ENCODE measurements around the gene EPN2.

EPN2 gene

DNA sequence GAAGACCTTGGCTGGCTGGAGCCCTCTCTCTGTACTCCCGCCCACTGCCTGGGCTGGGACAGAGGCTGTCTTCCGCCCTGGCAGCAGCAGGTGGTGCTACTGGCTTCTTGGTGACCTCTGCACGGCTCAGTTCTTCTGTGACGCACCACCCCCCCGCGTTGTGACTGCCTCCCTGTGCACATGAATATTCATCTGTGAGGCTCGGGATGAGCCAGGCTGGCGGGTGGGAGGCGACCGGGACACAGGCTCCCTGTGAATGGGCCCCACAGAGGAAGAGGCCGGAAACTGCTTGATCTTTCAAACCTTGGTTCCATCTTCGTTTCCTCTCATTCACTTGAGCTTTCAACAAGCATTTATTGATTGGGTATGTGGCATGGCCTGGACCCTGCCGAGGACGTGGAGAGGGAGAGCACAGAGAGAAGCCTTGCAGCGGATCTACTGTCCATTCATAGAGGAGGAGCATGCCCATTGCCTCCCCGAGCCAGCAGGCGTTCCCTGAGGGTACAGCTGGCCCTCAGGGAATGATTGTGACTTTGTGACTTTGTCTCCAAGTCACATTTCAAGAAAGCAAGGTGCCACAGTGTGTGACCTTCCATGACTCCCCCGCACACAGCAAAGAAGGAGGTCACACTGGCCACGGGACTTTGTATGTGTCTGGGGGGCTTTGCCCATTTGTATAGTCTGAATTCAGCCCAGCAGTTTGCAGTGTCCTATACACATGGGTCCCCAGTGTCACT is 80.4 kb downstream of the EPN2 start:
- peak overlapping the region; percentile 28; the same call in 1 of the 2 replicates for H3K4me3 ChIP-seq (ENCODE audit: low read length)
- H3K27ac ChIP-seq (ENCODE audit: low read length) = peak overlapping the region; percentile 37
- H3K9ac ChIP-seq (ENCODE audit: low read depth, low read length) = no peak overlapping the region; the same call in 1 of the 2 replicates

DNA sequence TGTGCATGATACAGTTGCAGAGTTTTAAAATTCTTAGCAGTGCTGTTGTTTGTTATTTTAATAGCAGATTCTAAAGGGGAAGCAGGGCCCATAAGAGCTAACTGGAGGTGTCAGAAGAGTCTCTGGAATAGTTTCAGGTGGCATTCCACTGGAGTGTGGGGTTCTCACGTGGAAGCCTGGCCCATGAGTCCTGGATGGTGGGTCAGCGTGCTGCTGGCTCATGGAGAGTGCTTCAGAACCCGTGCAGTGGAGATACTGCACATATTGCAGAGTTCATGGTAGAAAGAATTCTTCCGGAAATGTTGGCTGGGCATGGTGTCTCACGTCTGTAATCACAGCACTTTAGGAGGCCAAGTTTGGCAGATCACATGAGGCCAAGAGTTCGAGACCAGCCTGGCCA is 81.4 kb downstream of the EPN2 start:
- no peak overlapping the region for H3K27ac ChIP-seq (ENCODE audit: low read length)
- H3K4me1 ChIP-seq (ENCODE audit: insufficient read depth, low read length) = peaks cover 15% of the 10 kb centered on the region
- no peak overlapping the region for H3K9ac ChIP-seq (ENCODE audit: low read depth, low read length)
- no peaks in the 10 kb centered on the region for H3K9me3 ChIP-seq (ENCODE audit: insufficient read depth, low read depth, low read length)
- peaks cover 23% of the 10 kb centered on the region for H3K36me3 ChIP-seq (ENCODE audit: insufficient read depth, low read depth, low read length)
- no peaks in the 10 kb centered on the region for H3K27me3 ChIP-seq (ENCODE audit: insufficient read depth, low read length)
- H3K4me3 ChIP-seq (ENCODE audit: low read length) = no peak overlapping the region

More for the DNA sequence above, 80.4 kb downstream of the EPN2 start:
- H3K4me1 ChIP-seq (ENCODE audit: insufficient read depth, low read length) = peaks cover 15% of the 10 kb centered on the region
- H3K36me3 ChIP-seq (ENCODE audit: insufficient read depth, low read depth, low read length) = peaks cover 28% of the 10 kb centered on the region
- H3K9me3 ChIP-seq (ENCODE audit: insufficient read depth, low read depth, low read length) = no peaks in the 10 kb centered on the region
- no peaks in the 10 kb centered on the region for H3K27me3 ChIP-seq (ENCODE audit: insufficient read depth, low read length)

DNA sequence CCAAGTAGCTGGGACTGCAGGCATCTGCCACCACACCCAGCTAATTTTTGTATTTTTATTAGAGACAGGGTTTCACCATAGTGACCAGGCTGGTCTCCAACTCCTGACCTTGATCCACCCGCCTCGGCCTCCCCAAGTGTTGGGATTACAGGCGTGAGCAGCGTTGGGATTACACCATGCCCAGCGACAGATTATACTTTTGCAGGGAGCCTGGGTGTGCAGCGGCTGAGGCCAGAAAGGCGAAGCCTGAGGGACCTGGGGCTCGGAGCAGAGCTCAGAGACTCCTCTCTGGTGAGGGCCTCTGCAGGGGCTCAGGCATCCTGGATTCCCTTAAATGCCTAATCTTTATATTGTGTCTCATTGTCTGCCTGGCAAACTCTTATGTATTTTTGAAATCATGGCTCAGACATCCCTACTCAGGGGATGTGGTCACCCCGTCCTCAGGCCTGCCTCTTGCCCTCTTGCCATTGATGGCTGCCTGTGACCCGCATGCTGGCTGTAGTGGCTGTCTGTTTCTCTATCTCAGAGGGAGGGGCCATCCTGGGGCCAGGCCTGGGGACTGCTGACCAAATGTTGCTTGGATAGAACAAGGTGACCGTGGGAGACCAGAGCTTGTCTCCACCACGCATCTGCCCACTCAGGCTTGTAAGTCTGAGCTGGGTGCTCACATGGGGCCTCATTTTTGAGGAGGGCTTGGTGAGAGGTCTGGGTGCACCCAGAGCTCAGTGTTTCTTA is 82.8 kb downstream of the EPN2 start:
- Histone ChIP-seq H3K27me3 (ENCODE audit: insufficient read depth, low read length) (no peaks in the 10 kb centered on the region), H3K27ac (ENCODE audit: low read length) (no peak overlapping the region), H3K9ac (ENCODE audit: low read depth, low read length) (no peak overlapping the region), H3K4me1 (ENCODE audit: insufficient read depth, low read length) (peaks cover 15% of the 10 kb centered on the region), H3K36me3 (ENCODE audit: insufficient read depth, low read depth, low read length) (peaks cover 19% of the 10 kb centered on the region), H3K4me3 (ENCODE audit: low read length) (no peak overlapping the region), H3K9me3 (ENCODE audit: insufficient read depth, low read depth, low read length) (peaks cover 2% of the 10 kb centered on the region; the same call in 1 of the 2 replicates)

DNA sequence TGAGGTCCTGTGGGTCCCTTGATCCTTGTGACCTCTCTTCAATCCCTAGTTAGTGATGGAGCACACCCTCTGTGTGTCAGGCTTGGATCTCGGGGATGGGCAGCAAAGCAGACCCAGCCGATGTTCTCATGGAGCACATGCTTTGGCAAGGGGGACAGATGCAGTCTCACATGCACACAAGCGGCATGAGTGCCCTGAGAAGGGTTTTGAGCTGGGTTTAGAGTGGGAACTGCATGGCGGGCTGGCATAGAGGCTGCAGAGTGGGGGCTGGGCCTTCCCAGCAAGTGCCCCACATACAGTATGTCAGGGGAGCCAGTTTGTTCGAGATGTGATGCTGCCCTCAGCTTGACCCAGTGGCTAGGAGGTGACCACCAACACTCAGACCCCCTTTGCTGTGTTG is 83.7 kb downstream of the EPN2 start:
- peaks cover 15% of the 10 kb centered on the region for H3K4me1 ChIP-seq (ENCODE audit: insufficient read depth, low read length)
- peaks cover 9% of the 10 kb centered on the region for H3K9me3 ChIP-seq (ENCODE audit: insufficient read depth, low read depth, low read length)
- no peak overlapping the region for H3K27ac ChIP-seq (ENCODE audit: low read length)
- no peak overlapping the region for H3K9ac ChIP-seq (ENCODE audit: low read depth, low read length)
- no peaks in the 10 kb centered on the region for H3K27me3 ChIP-seq (ENCODE audit: insufficient read depth, low read length)
- no peak overlapping the region for H3K4me3 ChIP-seq (ENCODE audit: low read length)
- H3K36me3 ChIP-seq (ENCODE audit: insufficient read depth, low read depth, low read length) = peaks cover 16% of the 10 kb centered on the region

DNA sequence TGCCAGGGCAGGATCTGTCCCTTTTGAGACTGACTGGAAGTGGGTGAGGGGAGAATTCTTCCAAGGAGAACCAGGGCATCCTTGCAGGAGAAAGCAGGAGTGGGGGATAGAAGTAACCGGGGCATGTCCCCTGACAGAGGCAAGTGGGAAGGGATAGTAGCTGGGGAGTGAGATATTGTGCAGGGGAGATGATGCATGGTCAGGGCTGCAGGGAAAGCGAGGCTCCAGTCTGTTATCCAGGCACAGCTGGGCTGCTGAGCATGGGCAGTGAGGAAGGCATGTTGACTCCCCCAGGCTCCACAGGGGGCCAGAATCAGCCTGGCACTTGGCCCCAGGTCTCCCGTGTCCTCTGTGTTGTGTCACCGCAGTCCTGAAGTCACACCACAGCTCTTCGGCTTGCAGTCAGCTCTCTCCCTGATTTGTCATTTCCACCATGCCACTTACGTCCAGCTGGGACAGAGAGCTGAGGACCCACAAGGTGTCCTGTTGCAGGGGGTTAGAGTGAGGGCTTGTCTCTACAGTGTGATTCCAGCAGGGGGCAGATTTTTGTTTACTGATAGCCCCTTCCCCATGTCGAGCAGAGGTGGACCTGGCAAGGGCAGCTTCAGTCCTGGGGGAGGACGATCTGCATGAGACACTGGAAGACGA is 84.4 kb downstream of the EPN2 start:
- no peak overlapping the region for H3K9ac ChIP-seq (ENCODE audit: low read depth, low read length)
- peaks cover 12% of the 10 kb centered on the region for H3K9me3 ChIP-seq (ENCODE audit: insufficient read depth, low read depth, low read length)
- peaks cover 16% of the 10 kb centered on the region for H3K36me3 ChIP-seq (ENCODE audit: insufficient read depth, low read depth, low read length)
- H3K27me3 ChIP-seq (ENCODE audit: insufficient read depth, low read length) = no peaks in the 10 kb centered on the region
- H3K27ac ChIP-seq (ENCODE audit: low read length) = no peak overlapping the region
- no peak overlapping the region for H3K4me3 ChIP-seq (ENCODE audit: low read length)
- H3K4me1 ChIP-seq (ENCODE audit: insufficient read depth, low read length) = peaks cover 10% of the 10 kb centered on the region

DNA sequence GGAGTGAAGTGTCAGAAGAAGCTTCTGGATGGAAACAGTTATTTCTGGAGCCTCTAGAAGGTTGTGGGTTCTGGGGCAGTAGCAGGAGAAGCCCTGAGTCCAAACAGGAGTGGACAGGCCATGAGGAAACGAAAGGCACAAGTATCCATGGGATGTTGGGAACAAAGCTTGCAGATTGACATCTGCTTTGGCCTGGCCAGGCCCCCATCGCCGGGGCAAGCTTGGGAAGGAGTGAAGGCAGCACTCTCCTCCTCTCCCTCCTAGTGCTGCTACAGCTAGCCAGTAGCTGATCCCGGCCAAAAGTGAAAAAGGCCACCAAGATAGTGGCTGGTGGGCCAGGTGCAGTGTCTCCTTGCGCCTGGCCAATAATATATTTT is 85.0 kb downstream of the EPN2 start:
- Histone ChIP-seq H3K27ac (ENCODE audit: low read length) (no peak overlapping the region), H3K4me1 (ENCODE audit: insufficient read depth, low read length) (peaks cover 4% of the 10 kb centered on the region), H3K4me3 (ENCODE audit: low read length) (no peak overlapping the region), H3K27me3 (ENCODE audit: insufficient read depth, low read length) (no peaks in the 10 kb centered on the region), H3K9me3 (ENCODE audit: insufficient read depth, low read depth, low read length) (peaks cover 12% of the 10 kb centered on the region), H3K36me3 (ENCODE audit: insufficient read depth, low read depth, low read length) (peaks cover 16% of the 10 kb centered on the region), H3K9ac (ENCODE audit: low read depth, low read length) (no peak overlapping the region)

DNA sequence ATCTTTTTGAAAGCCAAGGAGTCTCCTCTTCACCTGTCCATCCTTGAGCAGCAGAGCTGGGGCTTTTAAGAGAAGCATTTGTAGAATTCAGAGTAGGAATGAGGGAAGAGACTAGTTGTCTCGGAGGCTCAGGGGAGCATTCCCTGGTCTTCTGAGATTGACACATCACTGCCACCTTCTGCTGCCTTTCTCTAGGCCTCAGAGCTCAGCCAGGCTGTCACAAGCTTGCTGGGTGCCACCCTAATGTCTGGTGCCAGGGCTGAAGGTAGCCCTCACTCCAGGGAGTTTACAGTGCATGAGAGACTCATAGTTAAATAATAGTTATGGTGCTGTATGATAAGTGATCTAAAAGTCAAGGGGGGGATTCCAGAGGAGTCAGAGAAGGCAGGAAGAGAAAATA is 85.7 kb downstream of the EPN2 start:
- no peaks in the 10 kb centered on the region; the same call in 1 of the 2 replicates for H3K4me1 ChIP-seq (ENCODE audit: insufficient read depth, low read length)
- no peak overlapping the region for H3K4me3 ChIP-seq (ENCODE audit: low read length)
- H3K27me3 ChIP-seq (ENCODE audit: insufficient read depth, low read length) = no peaks in the 10 kb centered on the region
- H3K36me3 ChIP-seq (ENCODE audit: insufficient read depth, low read depth, low read length) = peaks cover 16% of the 10 kb centered on the region
- peaks cover 12% of the 10 kb centered on the region for H3K9me3 ChIP-seq (ENCODE audit: insufficient read depth, low read depth, low read length)
- H3K9ac ChIP-seq (ENCODE audit: low read depth, low read length) = no peak overlapping the region
- no peak overlapping the region for H3K27ac ChIP-seq (ENCODE audit: low read length)

DNA sequence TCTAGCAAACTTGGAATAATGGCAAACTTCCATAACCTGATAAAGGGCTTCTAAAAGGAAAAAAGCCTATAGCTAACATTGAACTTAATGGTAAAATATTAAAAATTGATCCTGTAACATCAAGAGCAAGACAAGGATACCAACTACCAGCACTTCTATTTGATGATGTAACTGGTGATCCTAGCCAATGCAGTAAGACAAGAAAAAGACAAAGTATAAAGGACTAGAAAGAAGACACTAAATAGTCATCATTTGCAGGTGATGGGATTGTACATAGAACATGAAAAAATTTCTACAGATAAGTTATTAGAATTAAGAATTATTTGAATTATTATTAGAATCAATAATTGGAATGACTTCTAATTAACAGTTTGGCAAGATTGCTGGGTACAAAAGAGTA is 88.4 kb downstream of the EPN2 start:
- Histone ChIP-seq H3K4me3 (ENCODE audit: low read length) (no peak overlapping the region), H3K27ac (ENCODE audit: low read length) (no peak overlapping the region)

DNA sequence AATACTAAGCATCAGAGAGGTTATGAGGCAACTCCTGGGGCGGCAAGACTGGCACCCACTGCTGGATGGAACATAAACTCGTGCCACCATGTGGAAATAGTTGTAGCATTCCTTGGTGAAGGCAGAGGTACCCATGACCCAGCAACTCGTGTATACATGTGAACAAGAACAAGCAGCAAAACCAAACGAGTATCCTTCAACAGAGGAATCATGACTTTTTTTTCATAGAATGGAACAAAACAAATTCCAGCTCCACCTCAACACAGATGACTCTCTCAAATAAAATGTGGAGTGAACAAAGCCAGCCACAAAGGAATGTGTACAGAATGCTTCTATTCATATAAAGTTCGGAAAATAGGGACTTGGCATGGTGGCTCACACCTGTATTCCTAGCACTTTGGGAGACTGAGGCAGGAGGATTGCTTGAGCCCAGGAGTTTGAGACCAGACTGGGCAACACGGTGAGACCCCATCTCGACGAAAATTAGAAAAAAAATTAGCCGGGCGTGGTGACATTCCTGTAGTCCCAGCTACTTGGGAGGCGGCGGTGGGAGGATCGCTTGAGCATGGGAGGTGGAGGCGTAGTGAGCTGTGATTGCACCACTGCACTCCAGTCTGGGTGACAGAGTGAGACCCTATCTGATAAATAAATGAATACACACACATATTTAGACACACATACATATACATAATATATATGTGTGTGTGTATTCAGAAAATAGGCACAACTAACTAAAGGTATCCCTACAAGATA is 90.0 kb downstream of the EPN2 start:
- H3K4me3 ChIP-seq (ENCODE audit: low read length) = no peak overlapping the region

More for the DNA sequence above, 88.4 kb downstream of the EPN2 start:
- H3K9ac ChIP-seq (ENCODE audit: low read depth, low read length) = no peak overlapping the region
- peaks cover 12% of the 10 kb centered on the region for H3K9me3 ChIP-seq (ENCODE audit: insufficient read depth, low read depth, low read length)
- H3K36me3 ChIP-seq (ENCODE audit: insufficient read depth, low read depth, low read length) = peaks cover 16% of the 10 kb centered on the region
- no peaks in the 10 kb centered on the region; the same call in 1 of the 2 replicates for H3K4me1 ChIP-seq (ENCODE audit: insufficient read depth, low read length)
- H3K27me3 ChIP-seq (ENCODE audit: insufficient read depth, low read length) = no peaks in the 10 kb centered on the region

DNA sequence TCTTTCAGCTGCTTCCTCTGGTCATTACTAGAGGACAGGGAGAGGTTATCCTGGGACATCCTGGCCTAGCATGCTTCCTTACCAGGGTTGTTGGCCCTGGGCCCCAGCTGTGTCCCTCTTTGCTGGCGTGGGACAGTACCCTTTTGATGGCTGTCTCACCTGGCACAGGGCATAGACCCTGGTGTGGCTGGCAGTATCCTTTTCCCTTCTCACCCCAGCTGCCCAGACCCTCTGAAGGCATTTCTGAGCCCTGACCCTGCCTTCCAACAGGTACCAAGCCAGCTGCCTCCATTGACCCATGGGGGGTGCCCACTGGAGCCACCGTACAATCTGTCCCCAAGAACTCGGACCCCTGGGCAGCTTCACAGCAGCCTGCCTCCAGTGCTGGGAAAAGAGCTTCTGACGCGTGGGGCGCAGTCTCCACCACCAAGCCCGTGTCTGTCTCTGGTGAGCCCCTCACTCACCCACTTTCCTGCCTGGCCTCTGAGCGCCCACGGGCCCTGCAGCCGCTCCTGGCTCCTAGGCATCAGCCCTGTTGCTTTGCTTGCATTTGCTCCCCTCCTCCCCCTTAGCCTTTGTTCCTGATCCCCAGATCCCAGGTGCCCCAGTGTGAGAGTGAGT is 91.4 kb downstream of the EPN2 start:
- Histone ChIP-seq H3K36me3 (ENCODE audit: insufficient read depth, low read depth, low read length) (peaks cover 17% of the 10 kb centered on the region; the same call in 1 of the 2 replicates), H3K9ac (ENCODE audit: low read depth, low read length) (no peak overlapping the region), H3K27me3 (ENCODE audit: insufficient read depth, low read length) (no peaks in the 10 kb centered on the region), H3K9me3 (ENCODE audit: insufficient read depth, low read depth, low read length) (peaks cover 12% of the 10 kb centered on the region), H3K4me1 (ENCODE audit: insufficient read depth, low read length) (no peaks in the 10 kb centered on the region), H3K4me3 (ENCODE audit: low read length) (no peak overlapping the region), H3K27ac (ENCODE audit: low read length) (no peak overlapping the region)

More for the DNA sequence above, 90.0 kb downstream of the EPN2 start:
- Histone ChIP-seq H3K9ac (ENCODE audit: low read depth, low read length) (no peak overlapping the region), H3K9me3 (ENCODE audit: insufficient read depth, low read depth, low read length) (peaks cover 12% of the 10 kb centered on the region), H3K27ac (ENCODE audit: low read length) (no peak overlapping the region), H3K4me1 (ENCODE audit: insufficient read depth, low read length) (no peaks in the 10 kb centered on the region), H3K36me3 (ENCODE audit: insufficient read depth, low read depth, low read length) (peaks cover 24% of the 10 kb centered on the region), H3K27me3 (ENCODE audit: insufficient read depth, low read length) (no peaks in the 10 kb centered on the region)

DNA sequence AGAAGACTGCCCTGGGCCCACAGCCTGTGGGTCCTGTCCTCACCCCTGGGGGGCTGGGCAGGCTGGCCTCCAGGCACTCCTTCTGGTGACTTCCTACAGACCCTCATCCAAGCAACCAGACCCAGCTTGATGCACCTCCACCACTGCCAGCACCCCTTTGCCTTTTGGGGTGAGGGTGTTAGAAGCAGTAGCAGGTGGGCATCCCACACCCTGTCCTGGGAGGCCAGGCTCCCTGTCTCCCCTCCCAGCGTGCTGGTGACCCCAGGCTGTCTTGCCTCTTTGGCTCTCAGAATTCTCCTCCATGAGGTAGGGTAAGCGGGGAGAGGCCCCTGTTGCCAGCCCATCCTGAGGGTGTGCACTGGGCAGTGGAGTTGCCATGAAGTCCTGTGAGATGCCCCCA is 92.0 kb downstream of the EPN2 start:
- Histone ChIP-seq H3K27me3 (ENCODE audit: insufficient read depth, low read length) (no peaks in the 10 kb centered on the region), H3K9ac (ENCODE audit: low read depth, low read length) (no peak overlapping the region), H3K4me3 (ENCODE audit: low read length) (no peak overlapping the region), H3K36me3 (ENCODE audit: insufficient read depth, low read depth, low read length) (peaks cover 13% of the 10 kb centered on the region; the same call in 1 of the 2 replicates), H3K27ac (ENCODE audit: low read length) (no peak overlapping the region), H3K4me1 (ENCODE audit: insufficient read depth, low read length) (no peaks in the 10 kb centered on the region), H3K9me3 (ENCODE audit: insufficient read depth, low read depth, low read length) (peaks cover 12% of the 10 kb centered on the region)
